ENCODE data around the gene ABCF1.
"Not testable (repeated sequence)": the region's sequence is repeated elsewhere in the genome, so short reads cannot be mapped to it uniquely, and the experiment has no call there.

ABCF1 gene

DNA sequence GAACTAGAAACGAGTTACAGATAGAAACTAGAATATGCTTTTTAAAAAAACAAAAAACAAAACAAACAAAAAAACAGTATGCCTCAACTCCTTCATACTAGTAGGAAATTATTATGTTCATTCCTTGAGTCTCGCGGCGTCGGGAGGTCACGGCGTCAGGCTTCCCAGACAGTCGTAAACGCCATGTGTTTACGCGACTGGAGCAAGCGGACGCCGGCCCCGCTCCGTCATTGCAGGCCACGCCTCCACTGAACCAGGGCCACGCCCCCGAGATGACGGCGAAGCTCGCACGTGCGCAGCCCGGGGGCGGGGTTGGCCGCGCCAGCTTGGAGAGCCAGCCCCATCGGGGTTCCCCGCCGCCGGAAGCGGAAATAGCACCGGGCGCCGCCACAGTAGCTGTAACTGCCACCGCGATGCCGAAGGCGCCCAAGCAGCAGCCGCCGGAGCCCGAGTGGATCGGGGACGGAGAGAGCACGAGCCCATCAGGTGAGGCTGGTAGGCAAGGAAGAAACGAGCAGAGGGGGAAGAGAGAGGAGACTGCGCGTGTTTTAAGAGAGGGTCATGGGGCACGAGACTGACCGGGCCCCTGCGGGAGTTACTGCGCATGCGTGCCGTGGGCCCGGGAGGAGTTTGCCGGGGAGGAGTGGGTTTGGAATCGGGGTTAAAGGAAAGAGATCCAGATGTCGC, at the start of gene ABCF1:
Gene ABCF1, plus strand, starts transcription at position 368 of the 687 bp plus-strand sequence. Its CDS starts 46 bp downstream, at position 414.
- H3K9me3 ChIP-seq (ENCODE audit: severe bottlenecking): no peaks in the 10 kb centered on the region
- peak within 1 kb of the TSS; percentile 73 for H3K4me3 ChIP-seq (ENCODE audit: low read depth, low read length)
- peak; percentile 100 for DNase-seq
- peaks cover 43% of the 10 kb centered on the region for H3K36me3 ChIP-seq
- TF ChIP-seq, protein P1, sequence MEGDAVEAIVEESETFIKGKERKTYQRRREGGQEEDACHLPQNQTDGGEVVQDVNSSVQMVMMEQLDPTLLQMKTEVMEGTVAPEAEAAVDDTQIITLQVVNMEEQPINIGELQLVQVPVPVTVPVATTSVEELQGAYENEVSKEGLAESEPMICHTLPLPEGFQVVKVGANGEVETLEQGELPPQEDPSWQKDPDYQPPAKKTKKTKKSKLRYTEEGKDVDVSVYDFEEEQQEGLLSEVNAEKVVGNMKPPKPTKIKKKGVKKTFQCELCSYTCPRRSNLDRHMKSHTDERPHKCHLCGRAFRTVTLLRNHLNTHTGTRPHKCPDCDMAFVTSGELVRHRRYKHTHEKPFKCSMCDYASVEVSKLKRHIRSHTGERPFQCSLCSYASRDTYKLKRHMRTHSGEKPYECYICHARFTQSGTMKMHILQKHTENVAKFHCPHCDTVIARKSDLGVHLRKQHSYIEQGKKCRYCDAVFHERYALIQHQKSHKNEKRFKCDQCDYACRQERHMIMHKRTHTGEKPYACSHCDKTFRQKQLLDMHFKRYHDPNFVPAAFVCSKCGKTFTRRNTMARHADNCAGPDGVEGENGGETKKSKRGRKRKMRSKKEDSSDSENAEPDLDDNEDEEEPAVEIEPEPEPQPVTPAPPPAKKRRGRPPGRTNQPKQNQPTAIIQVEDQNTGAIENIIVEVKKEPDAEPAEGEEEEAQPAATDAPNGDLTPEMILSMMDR (IDR thresholded peaks at IDR 0.05; ENCODE audit: low read depth, low read length): no peak
- H3K27ac ChIP-seq: peak within 1 kb of the TSS; percentile 95
- no peaks in the 10 kb centered on the region for H3K27me3 ChIP-seq (ENCODE audit: insufficient read depth, low read depth, severe bottlenecking)

DNA sequence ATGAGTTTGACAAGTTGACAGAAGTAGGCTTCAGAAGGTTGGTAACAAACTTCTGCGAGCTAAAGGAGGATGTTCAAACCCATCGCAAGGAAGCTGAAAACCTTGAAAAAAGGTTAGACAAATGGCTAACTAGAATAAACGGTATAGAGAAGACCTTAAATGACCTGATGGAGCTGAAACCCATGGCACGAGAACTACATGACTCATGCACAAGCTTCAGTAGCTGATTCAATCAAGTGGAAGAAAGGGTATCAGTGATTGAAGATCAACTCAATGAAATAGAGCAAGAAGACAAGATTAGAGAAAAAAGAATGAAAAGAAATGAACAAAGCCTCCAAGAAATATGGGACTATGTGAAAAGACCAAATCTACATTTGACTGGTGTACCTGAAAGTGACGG, 49.3 kb upstream of the ABCF1 start:
- not testable (repeated sequence) for H3K36me3 ChIP-seq; H3K4me3 ChIP-seq (ENCODE audit: low read depth, low read length); DNase-seq; H3K27me3 ChIP-seq (ENCODE audit: insufficient read depth, low read depth, severe bottlenecking); H3K27ac ChIP-seq
- peaks cover 11% of the 10 kb centered on the region for H3K9me3 ChIP-seq (ENCODE audit: severe bottlenecking)

DNA sequence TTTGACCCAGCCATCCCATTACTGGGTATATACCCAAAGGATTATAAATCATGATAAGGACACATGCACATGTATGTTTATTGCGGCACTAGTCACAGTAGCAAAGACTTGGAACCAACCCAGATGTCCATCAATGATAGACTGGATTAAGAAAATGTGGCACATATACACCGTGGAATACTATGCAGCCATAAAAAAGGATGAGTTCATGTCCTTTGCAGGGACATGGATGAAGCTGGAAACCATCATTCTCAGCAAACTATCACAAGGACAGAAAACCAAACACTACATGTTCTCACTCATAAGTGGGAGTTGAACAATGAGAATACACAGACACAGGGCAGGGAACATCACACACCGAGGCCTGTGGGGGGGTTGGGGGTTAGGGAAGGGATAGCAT, 44.8 kb upstream of the ABCF1 start:
- H3K9me3 ChIP-seq (ENCODE audit: severe bottlenecking); H3K4me3 ChIP-seq (ENCODE audit: low read depth, low read length); H3K36me3 ChIP-seq; DNase-seq; H3K27me3 ChIP-seq (ENCODE audit: insufficient read depth, low read depth, severe bottlenecking); H3K27ac ChIP-seq: not testable (repeated sequence)

DNA sequence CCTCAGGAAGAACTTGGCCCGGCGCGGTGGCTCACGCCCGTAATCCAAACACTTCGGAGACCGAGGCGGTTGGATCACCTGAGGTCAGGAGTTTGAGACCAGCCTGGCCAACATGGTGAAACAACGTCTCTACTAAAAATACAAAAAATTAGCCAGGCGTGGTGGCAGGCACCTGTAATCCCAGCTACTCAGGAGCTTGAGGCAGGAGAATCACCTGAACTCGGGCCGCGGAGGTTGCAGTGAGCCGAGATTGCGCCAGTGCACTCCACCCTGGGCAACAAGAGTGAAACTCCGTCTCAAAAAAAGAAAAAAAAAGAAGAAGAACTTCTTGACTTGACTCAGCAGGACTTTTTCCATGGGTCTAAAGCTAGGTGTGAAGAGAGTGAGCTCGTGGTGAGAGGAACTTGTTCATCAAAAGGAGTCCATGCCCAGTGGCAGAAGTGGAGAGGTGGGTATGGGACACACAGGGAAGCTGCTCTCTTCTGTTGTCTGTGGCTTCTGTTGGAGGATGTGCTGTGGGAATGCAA, 41.8 kb upstream of the ABCF1 start:
- H3K36me3 ChIP-seq; H3K27me3 ChIP-seq (ENCODE audit: insufficient read depth, low read depth, severe bottlenecking); H3K27ac ChIP-seq; H3K4me3 ChIP-seq (ENCODE audit: low read depth, low read length); DNase-seq; H3K9me3 ChIP-seq (ENCODE audit: severe bottlenecking): not testable (repeated sequence)

- no peaks in the 10 kb centered on the region for H3K27me3 ChIP-seq (ENCODE audit: insufficient read depth, low read depth, severe bottlenecking)
- peaks cover 8% of the 10 kb centered on the region for H3K9me3 ChIP-seq (ENCODE audit: severe bottlenecking)
- TF ChIP-seq, protein P1 (IDR thresholded peaks at IDR 0.05; ENCODE audit: low read depth, low read length): no peak
- DNase-seq: no peak
- no peak overlapping the region for H3K27ac ChIP-seq
- no peaks in the 10 kb centered on the region for H3K36me3 ChIP-seq
- no peak overlapping the region for H3K4me3 ChIP-seq (ENCODE audit: low read depth, low read length)
Measured at GRCh38 chr6:30530014-30530413, 41.2 kb upstream of the ABCF1 start.

DNA sequence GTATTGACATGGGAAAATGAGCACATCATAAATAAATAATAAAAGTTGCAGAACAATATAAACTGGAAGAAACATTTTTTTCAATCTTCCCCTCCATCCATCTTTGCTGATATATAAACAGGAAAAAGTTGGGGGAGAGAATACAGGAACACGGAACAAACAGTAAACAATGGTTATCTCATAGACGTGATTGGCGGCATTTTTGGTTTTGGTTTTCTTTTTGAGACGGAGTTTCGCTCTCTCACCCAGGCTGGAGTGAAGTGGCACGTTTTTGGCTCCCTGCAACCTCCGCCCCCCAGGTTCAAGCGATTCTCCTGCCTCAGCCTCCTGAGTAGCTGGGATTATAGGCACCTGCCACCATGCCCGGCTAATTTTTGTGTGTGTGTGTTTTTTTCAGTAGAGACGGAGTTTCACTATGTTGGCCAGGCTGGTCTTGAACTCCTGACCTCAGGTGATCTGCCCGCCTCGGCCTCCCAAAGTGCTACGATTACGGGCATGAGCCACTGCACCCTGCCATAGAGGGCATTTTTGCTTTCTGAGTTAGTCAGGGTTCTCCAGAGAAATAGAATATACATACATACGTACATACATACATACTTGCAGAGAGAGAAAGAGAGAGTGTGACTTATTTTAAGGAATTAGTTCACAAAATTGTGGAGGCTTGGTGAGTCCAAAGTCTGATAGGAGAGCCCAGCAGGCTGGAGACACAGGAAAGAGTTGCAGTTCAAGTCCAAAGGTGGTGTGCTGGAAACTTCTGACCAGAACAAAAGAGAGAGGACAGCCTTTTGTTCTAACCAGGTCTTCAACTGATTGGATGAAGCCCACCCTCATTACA, 37.6 kb upstream of the ABCF1 start:
- Histone ChIP-seq H3K27me3 (ENCODE audit: insufficient read depth, low read depth, severe bottlenecking) (no peaks in the 10 kb centered on the region), H3K36me3 (no peaks in the 10 kb centered on the region), H3K9me3 (ENCODE audit: severe bottlenecking) (peaks cover 2% of the 10 kb centered on the region), H3K27ac (no peak overlapping the region), H3K4me3 (ENCODE audit: low read depth, low read length) (no peak overlapping the region)
- TF ChIP-seq, protein P1 (IDR thresholded peaks at IDR 0.05; ENCODE audit: low read depth, low read length): no peak
- no peak for DNase-seq

GRCh38 chr6:30537931-30538330, 33.3 kb upstream of the ABCF1 start:
- H3K9me3 ChIP-seq (ENCODE audit: severe bottlenecking): no peaks in the 10 kb centered on the region
- no peaks in the 10 kb centered on the region for H3K36me3 ChIP-seq
- H3K27ac ChIP-seq: no peak overlapping the region
- no peak for DNase-seq
- no peaks in the 10 kb centered on the region for H3K27me3 ChIP-seq (ENCODE audit: insufficient read depth, low read depth, severe bottlenecking)
- TF ChIP-seq, protein P1 (IDR thresholded peaks at IDR 0.05; ENCODE audit: low read depth, low read length): no peak
- H3K4me3 ChIP-seq (ENCODE audit: low read depth, low read length): no peak overlapping the region

Measured in WERI-Rb-1 (cell line).